PC-3 (cell line): Measurements from ENCODE around the gene TNIP3.

Source experiments
- EZH2 ChIP-seq: fragments of 300-600 bp; sonication (generic); IDR thresholded peaks from one replicate; pipeline ENCODE4 v1.6.1; 2017; ENCODE audit warnings: antibody characterized with exemption, mild to moderate bottlenecking, low read length; ENCODE audit not compliant: unreplicated experiment
- TF ChIP-seq, protein P1 (sequence below): fragments of 300-600 bp; sonication (generic); conservative IDR thresholded peaks from 2 replicates; pipeline ENCODE4 v1.5.1; 2017; ENCODE audit warnings: antibody characterized with exemption, low read depth, mild to moderate bottlenecking, low read length

DNA sequence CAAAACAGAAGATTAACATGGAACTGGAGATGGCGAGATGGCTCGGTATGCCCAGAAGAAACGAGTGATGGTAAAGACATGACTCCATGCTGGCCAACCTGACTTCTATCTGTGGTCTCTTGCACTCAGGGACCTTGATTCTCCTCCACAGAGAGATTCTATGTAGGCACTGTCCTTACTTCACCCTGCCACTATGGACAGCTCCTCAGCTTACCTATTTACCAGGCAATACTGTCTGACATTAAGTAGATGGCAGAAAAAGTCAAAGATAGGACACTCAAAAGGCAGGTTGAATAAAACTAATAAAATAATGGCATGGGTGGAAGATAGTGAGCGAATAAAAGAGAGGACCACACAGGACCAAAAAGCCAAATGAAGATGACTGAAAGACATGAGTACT is 56.6 kb downstream of the TNIP3 start:
- no peak for TF ChIP-seq EZH2
- TF ChIP-seq, protein P1, sequence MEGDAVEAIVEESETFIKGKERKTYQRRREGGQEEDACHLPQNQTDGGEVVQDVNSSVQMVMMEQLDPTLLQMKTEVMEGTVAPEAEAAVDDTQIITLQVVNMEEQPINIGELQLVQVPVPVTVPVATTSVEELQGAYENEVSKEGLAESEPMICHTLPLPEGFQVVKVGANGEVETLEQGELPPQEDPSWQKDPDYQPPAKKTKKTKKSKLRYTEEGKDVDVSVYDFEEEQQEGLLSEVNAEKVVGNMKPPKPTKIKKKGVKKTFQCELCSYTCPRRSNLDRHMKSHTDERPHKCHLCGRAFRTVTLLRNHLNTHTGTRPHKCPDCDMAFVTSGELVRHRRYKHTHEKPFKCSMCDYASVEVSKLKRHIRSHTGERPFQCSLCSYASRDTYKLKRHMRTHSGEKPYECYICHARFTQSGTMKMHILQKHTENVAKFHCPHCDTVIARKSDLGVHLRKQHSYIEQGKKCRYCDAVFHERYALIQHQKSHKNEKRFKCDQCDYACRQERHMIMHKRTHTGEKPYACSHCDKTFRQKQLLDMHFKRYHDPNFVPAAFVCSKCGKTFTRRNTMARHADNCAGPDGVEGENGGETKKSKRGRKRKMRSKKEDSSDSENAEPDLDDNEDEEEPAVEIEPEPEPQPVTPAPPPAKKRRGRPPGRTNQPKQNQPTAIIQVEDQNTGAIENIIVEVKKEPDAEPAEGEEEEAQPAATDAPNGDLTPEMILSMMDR, result no peak
